Fibroblast of pulmonary artery (primary cell): Measurements from ENCODE around the gene HLCS.

ENCODE experiments used
- DNase-seq: peaks from one replicate; pipeline ENCODE4 v3.0.0-alpha.2; 2010; ENCODE audit warnings: low read depth
- H3K4me3 ChIP-seq: replicated peaks from 2 replicates; pipeline ENCODE4 v1.5.1; 2011; ENCODE audit warnings: low read depth, mild to moderate bottlenecking, control low read depth, low read length, moderate library complexity
- TF ChIP-seq, protein P1 (sequence below): IDR thresholded peaks from 2 replicates; pipeline ENCODE4 v1.5.1; 2011; ENCODE audit warnings: mild to moderate bottlenecking, control low read depth, low read length, inconsistent platforms; ENCODE audit errors: missing control alignments

The HLCS gene

DNA sequence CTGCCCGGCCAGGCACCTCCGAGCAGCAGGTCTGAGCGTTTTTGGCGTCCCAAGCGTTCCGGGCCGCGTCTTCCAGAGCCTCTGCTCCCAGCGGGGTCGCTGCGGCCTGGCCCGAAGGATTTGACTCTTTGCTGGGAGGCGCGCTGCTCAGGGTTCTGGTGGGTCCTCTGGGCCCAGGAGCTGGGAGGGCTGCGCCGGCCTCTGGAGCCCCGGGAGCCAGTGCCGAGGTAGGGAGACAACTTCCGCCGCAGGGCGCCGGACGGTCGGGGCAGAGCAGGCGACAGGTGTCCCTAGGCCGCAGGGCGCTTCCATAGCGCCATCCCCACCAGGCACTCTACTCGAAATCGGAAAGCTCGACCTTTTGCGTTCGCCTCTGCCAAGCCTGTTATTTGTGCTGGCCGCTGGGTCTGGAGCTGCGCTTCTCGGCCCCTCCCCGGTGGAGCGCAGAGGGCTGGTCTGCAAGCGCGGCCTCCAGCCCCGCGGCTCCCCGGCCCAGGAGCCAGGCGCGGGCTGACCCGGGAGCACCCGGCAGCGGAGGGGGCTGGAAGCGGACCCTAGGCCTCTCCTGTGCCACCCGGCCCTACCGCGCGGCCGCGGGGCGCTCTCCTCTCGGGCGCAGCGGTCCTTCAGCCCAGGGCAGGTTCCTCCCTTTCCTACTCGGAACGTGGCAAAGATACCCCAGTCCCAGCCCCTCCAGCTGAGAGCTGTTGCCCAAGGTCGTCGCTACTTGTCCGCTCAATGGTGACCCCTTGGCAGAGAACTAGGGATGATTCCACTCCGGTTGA, 265.3 kb downstream of the HLCS start:
- no peak for DNase-seq
- TF ChIP-seq, protein P1, sequence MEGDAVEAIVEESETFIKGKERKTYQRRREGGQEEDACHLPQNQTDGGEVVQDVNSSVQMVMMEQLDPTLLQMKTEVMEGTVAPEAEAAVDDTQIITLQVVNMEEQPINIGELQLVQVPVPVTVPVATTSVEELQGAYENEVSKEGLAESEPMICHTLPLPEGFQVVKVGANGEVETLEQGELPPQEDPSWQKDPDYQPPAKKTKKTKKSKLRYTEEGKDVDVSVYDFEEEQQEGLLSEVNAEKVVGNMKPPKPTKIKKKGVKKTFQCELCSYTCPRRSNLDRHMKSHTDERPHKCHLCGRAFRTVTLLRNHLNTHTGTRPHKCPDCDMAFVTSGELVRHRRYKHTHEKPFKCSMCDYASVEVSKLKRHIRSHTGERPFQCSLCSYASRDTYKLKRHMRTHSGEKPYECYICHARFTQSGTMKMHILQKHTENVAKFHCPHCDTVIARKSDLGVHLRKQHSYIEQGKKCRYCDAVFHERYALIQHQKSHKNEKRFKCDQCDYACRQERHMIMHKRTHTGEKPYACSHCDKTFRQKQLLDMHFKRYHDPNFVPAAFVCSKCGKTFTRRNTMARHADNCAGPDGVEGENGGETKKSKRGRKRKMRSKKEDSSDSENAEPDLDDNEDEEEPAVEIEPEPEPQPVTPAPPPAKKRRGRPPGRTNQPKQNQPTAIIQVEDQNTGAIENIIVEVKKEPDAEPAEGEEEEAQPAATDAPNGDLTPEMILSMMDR: no peak
- H3K4me3 ChIP-seq: no peak overlapping the region
